Measurements from ENCODE around the gene NXT1. TPM values are rescaled to one million over a fixed set of nuclear protein-coding genes. Genes with fewer than 3 reads are reported as not detected.
"Not testable (repeated sequence)": the region's sequence is repeated elsewhere in the genome, so short reads cannot be mapped to it uniquely, and the experiment has no call there.

The NXT1 gene
- total RNA-seq, 1 donor from 2014 or later, result 15.9 TPM

DNA sequence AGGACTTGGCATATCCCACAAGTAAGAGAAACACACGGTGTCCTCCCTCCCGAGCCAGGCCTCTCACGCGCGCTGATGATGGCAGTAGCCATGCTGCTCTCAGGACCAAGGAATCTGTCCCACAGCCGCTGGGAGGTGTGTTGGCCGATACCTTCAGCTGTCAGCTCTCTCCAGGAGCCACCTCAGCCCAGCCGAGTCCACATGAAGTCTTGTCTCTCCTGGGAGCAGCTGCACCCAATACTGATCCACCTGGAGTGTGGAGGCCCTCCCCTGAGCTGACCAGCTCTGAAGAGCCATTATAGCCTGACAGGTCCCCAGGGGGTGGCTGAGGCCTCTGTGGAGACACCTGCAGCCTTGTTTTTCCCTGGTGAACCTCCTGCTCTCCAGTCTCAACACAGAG, 23.8 kb upstream of the NXT1 start:
- no peak for DNase-seq (ENCODE audit: low spot score)
- ATAC-seq, result no peak
- intact Hi-C loops (cut with DNase I), result no loop called here

DNA sequence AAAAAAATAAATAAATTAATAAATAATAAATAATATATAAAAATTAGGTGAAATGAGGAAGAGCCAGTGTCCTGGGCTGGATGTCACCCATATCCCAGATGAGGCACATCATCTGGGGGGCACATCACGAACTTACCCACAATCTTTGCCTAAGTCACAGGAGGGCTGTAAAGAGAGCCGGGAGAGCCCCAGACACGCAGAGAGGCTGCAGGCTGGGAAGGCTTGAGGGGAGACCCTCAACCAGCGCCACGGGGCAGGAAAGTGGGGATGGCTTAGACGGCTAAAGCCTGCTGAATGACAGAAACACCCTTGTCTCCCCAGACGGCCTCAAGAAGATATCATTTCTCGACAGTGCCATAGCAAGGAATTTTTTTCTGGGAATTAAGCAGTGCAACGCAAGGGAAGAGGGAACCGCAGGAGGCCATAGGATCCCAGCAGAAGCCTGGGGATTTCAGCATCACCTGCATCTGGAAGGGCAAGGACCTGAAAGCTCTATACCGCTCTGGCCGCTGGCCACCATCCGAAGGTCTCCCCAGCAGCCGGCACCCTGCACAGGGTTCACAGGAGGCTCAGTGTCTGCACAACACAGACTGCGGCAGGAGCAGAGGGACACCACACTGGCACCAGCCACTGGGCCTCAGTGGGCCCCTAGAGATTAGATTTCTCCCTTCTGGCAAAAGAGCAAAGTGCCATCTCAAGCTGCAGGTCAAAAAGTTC, 22.8 kb upstream of the NXT1 start:
- ATAC-seq (no peak), DNase-seq (ENCODE audit: low spot score) (no peak)

DNA sequence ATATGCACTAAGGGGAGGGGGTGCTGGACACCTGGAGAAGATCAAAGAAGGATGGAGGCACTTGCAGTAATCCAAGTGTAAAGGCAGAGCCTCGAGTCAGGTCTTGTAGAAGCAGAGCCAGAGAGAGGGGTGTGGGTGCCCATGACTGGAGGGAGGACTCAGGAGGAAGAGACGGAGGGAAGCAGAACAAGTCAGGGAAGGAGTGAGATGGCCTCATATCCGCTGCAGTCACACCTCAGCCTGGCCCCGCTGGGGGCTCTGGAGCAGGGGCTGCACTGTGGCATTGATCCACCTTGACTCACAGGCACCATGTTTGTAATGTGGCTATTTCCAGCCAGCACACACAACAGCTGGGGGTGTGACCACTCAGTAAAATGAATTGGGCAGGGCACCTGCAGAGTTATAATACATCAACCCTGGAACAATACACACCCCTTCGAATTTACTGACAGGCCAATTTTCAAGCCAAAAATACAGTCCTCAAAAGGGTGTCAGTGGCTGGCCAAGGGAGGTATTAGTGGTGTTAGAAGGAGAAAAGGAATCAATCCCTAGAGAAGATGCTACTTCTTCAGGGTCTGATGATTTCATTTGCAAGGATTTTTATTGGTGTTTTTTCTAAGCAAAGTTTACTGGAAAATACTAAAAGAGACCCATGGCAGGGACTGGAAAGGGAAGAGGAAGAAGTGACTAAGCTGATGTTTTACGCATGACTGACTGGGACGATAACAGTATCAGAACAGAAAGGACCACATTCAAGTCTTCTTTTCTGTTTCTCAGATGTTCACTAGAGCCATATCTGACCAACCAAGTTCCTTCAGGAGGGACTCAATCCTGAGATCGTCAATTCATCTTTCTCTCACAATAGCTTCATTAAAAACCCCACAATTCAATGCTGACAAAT, 18.9 kb upstream of the NXT1 start:
- no peak for DNase-seq (ENCODE audit: low spot score)

More for the DNA sequence above, 22.8 kb upstream of the NXT1 start:
- intact Hi-C loops (cut with DNase I), result no loop called here

DNA sequence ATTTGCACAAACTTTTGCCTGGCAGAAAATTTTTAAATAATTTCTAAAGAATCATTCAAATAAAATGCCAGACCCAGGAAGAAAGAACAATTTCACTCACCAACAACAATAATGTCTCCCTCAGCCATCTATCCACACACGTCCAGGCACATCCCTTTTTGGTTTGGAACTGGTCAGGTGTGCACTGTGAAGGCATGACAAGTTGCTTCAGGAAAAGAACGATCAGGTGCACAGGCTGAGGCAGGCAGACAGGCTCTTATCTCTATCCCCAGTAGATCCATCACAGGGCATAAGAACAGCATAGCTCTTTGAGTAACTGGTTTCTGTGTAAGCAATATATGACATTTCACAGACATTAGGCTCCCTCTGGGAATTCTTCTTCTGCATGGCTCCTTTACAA, 18.1 kb upstream of the NXT1 start:
- DNase-seq (ENCODE audit: low spot score) (no peak), ATAC-seq (no peak)
- intact Hi-C loops (cut with DNase I), result no loop called here

More for the DNA sequence above, 18.9 kb upstream of the NXT1 start:
- intact Hi-C loops (cut with DNase I), result no loop called here
- no peak for ATAC-seq

DNA sequence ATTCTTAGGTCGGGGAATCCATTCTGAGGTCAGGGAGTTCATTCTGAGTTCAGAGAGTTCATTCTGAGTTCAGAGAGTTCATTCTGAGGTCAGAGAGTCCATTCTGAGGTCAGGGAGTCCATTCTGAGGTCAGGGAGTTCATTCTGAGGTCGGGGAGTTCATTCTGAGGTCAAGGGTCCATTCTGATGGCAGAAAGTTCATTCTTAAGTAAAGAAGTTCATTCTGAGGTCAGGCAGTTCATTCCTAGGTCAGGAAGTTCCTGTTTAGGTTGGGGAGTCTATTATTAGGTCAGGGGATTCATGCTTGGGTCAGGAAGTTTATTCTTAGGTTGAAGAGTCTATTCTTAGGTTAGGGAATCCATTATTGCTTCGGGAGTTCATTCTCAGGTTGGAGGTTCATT, 16.5 kb upstream of the NXT1 start:
- ATAC-seq (no peak), DNase-seq (ENCODE audit: low spot score) (no peak)
- intact Hi-C loops (cut with DNase I), result no loop called here

DNA sequence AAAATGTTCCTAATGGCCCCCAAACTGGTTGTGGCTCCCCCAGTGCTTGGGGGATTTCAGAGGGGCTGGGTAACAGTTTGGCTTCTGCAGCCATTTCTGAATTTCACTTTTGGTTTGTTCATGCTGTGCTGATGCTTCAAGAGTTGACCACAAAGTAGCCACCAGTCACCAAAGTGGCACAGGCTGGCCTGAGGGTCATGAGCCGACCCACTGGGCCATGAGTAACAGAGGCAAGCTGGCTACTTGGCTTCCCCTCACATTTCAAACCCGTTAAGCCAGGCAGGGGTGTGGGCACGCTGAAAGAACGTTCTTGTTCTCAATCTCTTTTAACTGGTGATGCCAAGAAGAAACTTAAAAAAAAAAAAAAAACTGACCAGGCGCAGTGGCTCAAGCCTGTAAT, 15.1 kb upstream of the NXT1 start:
- no peak for ATAC-seq
- DNase-seq (ENCODE audit: low spot score), result no peak
- intact Hi-C loops (cut with DNase I), result no loop called here

DNA sequence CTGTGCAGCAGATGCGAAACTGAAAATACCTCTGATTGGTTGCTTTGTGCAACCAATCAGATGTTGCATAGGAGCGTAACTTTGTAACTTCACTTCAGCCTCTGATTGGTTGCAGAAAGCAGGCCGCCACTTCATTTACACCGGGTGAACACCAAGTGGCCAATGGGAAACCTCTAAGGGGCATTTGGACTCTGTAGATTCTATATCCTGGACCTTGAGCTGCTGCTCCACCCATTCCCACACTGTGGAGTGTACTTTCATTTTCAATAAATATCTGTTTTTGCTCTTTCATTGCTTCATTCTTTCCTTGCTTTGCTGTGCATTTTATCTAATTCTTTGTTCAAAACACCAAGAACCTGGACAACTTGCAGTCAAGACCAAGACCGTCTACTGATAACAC, 14.1 kb upstream of the NXT1 start:
- ATAC-seq (no peak), DNase-seq (ENCODE audit: low spot score) (no peak)
- intact Hi-C loops (cut with DNase I), result no loop called here

DNA sequence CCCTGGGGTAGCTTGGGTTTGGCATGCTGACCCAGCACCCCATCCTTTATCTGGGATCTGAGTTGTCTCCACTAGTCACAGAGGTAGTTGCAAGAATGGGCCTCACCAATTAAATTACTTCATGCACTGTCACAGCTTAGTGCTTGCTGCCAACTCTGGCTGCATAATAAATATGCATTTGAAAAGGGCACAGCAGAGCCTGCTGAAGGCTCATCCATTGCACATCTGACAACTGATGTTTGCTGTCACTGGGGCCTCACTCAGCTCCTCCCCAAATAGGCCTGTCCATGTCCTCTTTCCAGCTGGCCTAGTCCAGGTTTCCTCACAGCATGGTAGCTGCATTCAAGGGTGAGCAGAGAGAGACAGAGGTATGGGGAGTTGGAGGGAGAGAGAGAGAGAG, 13.3 kb upstream of the NXT1 start:
- intact Hi-C loops (cut with DNase I), result no loop called here
- DNase-seq (ENCODE audit: low spot score), result no peak
- ATAC-seq, result no peak

DNA sequence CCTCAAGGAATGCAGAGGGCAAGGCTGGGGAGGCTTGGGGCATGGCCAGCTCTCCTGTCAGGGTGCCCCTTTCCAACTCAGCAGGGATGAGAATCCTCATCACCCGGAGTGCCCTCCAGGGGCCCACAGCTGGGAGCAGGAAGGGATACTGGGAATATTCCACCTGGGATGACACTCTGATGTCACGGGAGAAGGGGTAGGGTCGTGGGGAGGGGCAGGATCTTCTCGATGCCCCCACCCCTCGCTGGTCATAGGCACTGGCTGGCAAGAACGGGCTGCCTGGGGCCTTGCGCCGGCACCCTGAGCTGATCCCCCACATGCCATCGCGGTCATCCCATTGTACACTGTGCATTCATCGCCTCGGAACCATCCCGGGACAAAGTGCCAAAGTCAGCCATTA, 10.6 kb upstream of the NXT1 start:
- intact Hi-C loops (cut with DNase I), result loop anchor here (10.0 kb wide), 1 partner anchor 645 kb away; no protein-coding TSS in a partner anchor
- peak; percentile 44 for ATAC-seq
- no peak for DNase-seq (ENCODE audit: low spot score)

DNA sequence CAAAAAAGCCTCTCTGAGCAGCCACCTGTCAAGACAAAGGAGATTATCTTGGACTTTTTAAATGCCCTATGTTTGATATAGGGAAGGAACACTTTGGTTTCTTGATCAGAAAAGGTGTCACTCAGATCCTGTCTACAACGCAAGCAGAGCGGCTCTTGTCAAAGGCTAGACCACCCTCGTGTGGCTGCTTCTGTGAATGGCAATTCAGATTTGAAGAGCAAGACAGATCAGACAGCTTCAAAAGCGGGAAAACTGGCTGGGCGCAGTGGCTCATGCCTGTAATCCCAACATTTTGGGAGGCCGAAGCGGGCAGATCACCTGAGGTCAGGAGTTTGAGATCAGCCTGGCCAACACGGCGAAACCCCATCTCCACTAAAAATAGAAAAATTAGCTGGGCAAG, 10.1 kb upstream of the NXT1 start:
- intact Hi-C loops (cut with DNase I), result loop anchor here (10.0 kb wide), 1 partner anchor 646 kb away; no protein-coding TSS in a partner anchor

DNA sequence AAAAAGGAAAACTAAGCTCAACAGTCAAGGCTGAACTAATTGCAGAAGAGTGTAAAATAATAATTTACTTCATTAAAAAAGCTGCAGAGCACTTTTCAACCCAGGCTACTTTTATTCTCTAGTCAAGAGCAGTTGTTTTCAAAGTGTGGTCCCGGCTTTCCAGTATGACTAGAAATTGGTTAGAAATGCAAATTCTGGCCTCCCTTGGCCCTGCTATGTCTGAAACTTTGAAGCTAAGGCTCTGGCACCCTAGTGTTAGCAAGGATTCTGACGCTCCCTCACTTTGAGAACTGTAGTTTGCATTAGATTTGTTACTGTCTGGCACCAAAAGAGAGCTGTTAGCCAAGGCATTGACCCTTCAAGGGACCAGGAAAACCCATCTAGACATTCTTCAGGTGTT, 9.5 kb upstream of the NXT1 start:
- no peak for DNase-seq (ENCODE audit: low spot score)
- no peak for ATAC-seq
- intact Hi-C loops (cut with DNase I), result loop anchor here (10.0 kb wide), 1 partner anchor 646 kb away; no protein-coding TSS in a partner anchor

More for the DNA sequence above, 10.1 kb upstream of the NXT1 start:
- DNase-seq (ENCODE audit: low spot score), result peak; percentile 81
- ATAC-seq, result peak; percentile 90

DNA sequence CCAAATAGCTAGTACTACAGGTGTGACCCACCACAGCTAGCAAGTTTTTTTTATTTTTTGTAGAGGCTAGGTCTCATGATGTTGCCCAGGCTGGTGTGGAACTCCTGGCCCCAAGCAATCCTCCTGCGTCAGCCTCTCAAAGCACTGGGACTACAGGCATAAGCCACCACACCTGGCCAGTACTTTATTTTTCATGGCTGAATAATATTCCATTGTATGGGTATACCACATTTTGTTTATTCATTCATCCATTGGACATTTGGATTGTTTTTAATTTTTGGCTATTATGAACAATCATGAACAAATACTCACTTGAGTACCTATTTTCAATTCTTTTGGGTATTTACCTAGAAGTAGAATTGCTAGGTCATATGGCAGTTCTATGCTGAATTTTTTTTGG, 7.0 kb upstream of the NXT1 start:
- DNase-seq (ENCODE audit: low spot score), result no peak
- intact Hi-C loops (cut with DNase I), result loop anchor here (10.0 kb wide), 1 partner anchor 649 kb away; no protein-coding TSS in a partner anchor
- no peak for ATAC-seq

DNA sequence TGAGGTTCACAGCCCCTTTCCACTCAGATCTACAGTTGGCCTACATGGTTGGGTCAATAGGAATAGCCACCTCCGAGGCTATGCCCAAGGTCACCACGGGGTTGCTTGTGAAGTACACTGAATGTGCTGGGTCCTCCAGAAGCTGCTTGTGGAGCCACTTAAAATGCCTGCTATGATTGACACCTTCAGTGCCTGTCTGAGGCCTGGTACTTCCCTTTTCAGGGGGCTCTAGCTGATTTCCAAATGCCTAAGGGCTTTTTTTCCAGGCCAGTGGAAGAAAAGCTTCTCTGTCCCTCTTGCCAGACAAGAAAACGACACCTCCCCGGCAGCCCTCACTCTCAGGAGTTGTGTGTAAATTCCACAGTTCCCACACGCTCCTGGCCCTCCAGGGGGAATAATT, 6.3 kb upstream of the NXT1 start:
- intact Hi-C loops (cut with DNase I), result loop anchor here (10.0 kb wide), 1 partner anchor 650 kb away; no protein-coding TSS in a partner anchor
- DNase-seq (ENCODE audit: low spot score) (no peak), ATAC-seq (no peak)

DNA sequence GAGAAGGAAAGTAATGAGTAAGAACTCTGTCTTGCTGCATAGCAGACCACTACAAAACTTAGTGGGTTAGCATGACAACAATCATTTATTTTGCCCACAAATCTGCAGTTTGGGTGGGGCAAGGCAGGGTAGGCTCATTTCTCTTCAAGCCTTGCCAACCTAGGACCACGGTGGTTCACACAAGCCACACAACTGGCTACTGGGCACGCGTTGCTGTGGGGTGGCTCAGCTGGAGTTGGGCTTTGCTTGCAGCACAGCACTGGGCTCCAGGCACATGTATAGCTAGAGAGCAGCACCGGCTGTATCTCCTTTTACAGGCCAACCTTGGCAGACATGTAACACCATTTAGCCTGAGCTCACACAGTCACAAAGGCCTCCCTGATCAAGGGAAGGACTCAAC, 4.6 kb upstream of the NXT1 start:
- ATAC-seq (no peak), DNase-seq (ENCODE audit: low spot score) (no peak)
- intact Hi-C loops (cut with DNase I), result loop anchor here (10.0 kb wide), 1 partner anchor 651 kb away; no protein-coding TSS in a partner anchor

DNA sequence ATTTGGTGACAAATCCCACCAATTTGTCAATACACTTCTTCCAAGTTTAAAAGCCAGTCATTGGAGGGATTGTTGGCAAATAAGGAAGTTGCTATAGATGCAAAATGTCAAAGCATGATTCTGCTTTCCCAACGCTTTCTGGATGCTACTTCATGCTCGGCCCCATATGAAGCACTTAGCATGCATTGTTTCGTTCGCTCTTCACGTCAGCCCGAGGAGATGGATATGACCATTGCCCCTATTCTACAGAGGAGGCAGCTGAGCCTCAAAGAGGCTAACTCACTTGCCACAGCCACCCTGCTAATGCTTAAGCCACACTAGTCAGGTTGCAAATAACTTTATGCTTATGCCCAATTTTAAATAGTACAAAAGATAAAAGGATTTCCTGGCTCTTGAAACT, 2.8 kb upstream of the NXT1 start:
- intact Hi-C loops (cut with DNase I), result loop anchor here (10.0 kb wide), 1 partner anchor 653 kb away; no protein-coding TSS in a partner anchor
- DNase-seq (ENCODE audit: low spot score), result no peak
- no peak for ATAC-seq

DNA sequence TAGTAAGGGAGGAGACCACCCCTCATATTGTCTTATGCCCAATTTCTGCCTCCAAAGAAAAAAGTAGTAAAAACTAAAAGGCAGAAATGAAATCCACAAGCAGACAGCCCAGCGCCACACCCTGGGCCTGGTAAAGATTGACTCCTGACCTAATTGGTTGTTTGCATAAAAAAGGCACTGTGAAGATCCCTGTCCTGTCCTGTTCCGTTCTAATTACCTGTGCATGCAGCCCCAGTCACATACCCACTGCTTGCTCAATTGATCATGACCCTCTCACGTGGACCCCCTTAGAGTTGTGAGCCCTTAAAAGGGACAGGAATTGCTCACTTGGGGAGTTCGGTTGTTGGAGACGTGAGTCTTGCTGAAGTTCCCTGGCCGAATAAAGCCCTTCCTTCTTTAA, 2.1 kb upstream of the NXT1 start:
- DNase-seq (ENCODE audit: low spot score); ATAC-seq: not testable (repeated sequence)
- intact Hi-C loops (cut with DNase I), result loop anchor here (10.0 kb wide), 1 partner anchor 654 kb away; no protein-coding TSS in a partner anchor

DNA sequence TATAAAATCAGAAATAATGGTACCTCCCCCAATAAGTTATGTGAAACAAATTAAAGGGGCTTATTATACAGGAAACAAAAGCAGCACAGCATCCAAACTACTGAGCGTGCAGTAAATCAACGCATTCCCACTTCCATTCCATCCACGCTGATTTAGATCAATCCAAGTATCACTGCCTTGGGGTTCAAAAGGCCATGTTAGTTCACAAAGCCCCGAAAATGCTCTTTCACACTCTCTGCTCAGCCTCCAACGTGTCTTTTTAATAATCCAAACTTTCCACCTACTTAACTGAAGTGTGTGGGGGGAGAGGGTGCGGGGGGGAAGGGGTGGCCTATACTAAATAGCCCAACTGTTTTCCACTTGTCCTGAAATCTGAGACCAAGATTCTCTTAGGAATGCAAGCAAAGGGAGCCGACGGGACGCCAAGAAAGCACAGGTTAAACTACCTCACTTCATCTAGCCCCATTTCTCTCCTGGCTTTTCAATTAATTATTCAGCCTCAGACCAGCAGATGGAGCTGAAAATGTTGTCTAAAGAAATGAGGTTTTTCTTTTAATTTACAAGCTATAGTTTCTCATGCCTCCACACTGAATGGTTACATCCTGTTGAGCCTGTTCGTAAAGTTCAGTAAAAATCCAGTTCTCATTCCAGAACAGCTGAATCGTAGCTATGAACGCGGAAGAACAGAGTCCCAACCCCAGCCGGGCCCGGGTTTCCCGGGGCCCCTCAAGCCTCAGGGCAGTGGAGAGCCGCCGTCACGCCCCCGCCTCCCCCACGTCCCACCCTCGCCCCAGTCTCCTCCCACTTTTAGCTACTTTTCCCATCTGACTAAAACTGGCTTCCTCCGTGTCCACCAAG, 1.0 kb upstream of the NXT1 start:
- peak; percentile 90 for DNase-seq (ENCODE audit: low spot score)
- intact Hi-C loops (cut with DNase I), result loop anchor here (10.0 kb wide), 1 partner anchor 655 kb away; no protein-coding TSS in a partner anchor
- peak; percentile 88 for ATAC-seq

DNA sequence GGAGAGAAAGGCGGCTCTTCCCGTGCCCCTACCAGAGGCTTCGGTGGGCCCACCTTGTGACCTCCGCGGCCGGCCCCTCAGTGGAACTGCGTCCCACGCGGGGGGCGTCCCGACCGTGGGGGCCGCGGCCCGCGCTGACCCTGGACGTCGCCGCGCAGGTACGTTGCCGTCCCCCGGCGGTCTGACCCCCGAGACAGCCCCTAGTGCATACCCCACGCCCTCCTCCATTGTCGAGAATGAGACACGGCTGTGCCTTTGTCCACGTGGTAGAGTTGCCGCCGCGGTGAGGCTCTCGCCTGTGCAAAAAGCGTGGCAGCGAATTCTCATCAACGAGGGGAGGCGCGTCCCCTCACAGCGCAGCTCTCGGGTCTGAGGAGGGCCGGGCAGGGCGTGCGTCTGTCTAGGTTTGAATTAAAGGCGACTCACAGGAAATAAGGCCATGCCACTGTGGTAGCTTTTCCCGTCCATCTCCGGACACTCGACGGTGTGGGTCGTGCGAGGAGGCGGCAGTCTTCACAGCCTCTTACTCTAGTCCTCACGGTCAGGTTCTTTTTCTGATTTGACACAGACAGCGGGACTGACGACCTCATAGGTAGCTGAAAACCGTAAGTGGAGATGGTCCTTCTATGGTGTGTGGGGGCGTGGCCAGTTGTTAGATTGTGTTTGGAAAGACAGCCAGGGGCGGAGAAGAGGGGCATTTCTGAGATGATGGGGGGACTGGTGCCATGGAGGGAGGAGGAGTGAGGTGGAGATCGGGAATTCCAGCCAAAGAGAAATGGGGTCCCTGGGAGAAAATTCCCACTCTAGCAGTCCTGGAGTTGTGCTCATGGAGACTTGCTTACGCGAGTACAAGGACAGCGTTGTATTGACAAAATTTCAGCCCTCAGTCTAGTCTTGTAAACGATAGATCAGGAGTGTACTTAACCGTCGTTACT, 580 bp downstream of the NXT1 start:
- intact Hi-C loops (cut with DNase I), result no loop called here
- DNase-seq (ENCODE audit: low spot score), result peak; percentile 80
- ATAC-seq, result peak; percentile 8

Data from sciatic nerve (tissue), 2 donors.